Urinary bladder (tissue), 4 donors: ENCODE results near the gene GPR42. TPM values are rescaled to one million over a fixed set of nuclear protein-coding genes. Genes with fewer than 3 reads are reported as not detected.

Experiments
- DNase-seq: peaks from one replicate; pipeline ENCODE4 v3.0.0-alpha.2; 2015; ENCODE audit errors: extremely low spot score
- H3K27ac ChIP-seq: one replicate; pipeline ENCODE4 v1.5.1; 2013; ENCODE audit warnings: low read depth, mild to moderate bottlenecking, moderate library complexity
- H3K36me3 ChIP-seq: one replicate; pipeline ENCODE4 v1.6.1; 2013; ENCODE audit warnings: mild to moderate bottlenecking, moderate library complexity; ENCODE audit not compliant: insufficient read depth
- H3K4me1 ChIP-seq: one replicate; pipeline ENCODE4 v1.6.1; 2013; ENCODE audit warnings: mild to moderate bottlenecking, moderate library complexity; ENCODE audit not compliant: insufficient read depth
- H3K4me3 ChIP-seq: one replicate; pipeline ENCODE4 v1.5.1; 2013; ENCODE audit warnings: low read depth, low read length
- WGBS: extraction: QIAGEN DNeasy Blood & Tissue Kit; methylation state at CpG from one replicate; pipeline ENCODE4 v1.1.7; 2013; 5-methylcytosine and 5-hydroxymethylcytosine counted together
- polyA plus RNA-seq: library from polyadenylated mRNA; stranded (reverse); fragments of 200-250 nt; gene quantifications from one replicate; pipeline ENCODE4 v1.2.3, GENCODE V29; 2013
- total RNA-seq: library from RNA; depleted of rRNA; stranded (reverse); fragments of >200 nt; gene quantifications from one replicate; pipeline ENCODE4 v1.2.3, GENCODE V29; 2014
- donor health status: healthy with polysubstance abuse.
- donor health status: healthy.

GPR42 gene
- total and polyA plus RNA-seq, 2 donors, result 0.14 TPM; not detected in 1

GRCh38 chr19:35381926-35382325 is 11.1 kb downstream of the GPR42 start:
- no peaks in the 10 kb centered on the region for H3K4me1 ChIP-seq
- 92% methylated on average over 6 of the region's 6 CpGs for WGBS
- no peak overlapping the region for H3K27ac ChIP-seq
- H3K36me3 ChIP-seq, result no peaks in the 10 kb centered on the region
- H3K4me3 ChIP-seq, result no peak overlapping the region
- no peak for DNase-seq

DNA sequence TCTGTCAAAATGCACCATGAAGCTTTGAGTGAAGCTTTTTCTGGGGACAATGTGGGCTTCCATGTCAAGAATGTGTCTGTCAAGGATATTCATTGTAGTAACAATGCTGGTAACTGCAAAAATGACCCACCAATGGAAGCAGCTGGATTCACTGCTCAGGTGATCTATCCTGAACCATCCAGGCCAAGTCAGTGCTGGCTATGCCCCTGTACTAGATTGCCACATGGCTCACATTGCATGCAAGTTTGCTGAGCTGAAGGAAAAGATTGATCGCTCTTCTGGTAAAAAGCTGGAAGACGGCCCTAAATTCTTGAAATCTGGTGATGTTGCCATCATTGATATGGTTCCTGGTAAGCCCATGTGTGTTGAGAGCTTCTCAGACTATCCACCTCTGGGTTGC is 12.7 kb downstream of the GPR42 start:
- Histone ChIP-seq H3K4me3 (no peak overlapping the region), H3K36me3 (no peaks in the 10 kb centered on the region), H3K4me1 (no peaks in the 10 kb centered on the region), H3K27ac (no peak overlapping the region)
- WGBS, result 95% methylated on average over 2 of the region's 2 CpGs
- DNase-seq, result no peak

DNA sequence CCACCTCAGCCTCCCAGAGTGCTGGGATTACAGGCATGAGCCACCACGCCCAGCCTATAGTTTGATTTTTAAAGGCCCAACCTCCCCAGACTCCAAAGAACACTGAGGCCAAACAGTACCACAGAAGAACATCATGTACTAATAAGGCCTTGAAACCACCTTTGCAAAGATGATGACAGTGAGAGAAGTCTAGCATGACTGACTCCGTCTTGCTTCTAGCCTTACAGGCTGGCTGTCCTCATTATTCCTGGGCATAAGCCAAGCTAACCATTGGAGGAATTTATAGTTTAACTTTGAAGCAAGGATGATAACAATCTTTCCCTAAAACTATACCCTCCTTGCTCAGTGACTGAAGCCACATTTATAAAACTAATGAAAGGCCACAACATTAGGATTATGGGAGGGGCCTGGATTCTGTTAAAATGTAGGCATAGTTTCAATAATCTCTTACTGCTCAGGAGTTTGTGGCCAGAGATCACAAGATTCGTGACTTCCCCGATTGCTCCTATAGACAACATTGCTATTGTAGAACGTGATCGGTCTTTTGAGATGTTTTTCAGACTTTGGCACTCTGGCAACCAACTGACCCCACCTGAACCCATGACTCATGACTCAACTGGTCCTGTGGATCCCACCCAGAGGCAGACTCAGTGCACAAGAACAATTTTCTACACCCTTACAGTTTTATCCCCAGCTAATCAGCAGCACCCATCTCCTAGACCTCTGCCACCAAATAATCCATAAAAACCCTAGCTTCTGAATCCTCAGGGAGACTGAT is 17.6 kb downstream of the GPR42 start:
- H3K27ac ChIP-seq, result no peak overlapping the region
- no peak for DNase-seq
- 53% methylated on average over 6 of the region's 6 CpGs for WGBS
- no peaks in the 10 kb centered on the region for H3K4me1 ChIP-seq
- H3K36me3 ChIP-seq, result no peaks in the 10 kb centered on the region
- H3K4me3 ChIP-seq, result no peak overlapping the region

- Histone ChIP-seq H3K36me3 (no peaks in the 10 kb centered on the region), H3K27ac (no peak overlapping the region), H3K4me3 (no peak overlapping the region), H3K4me1 (no peaks in the 10 kb centered on the region)
- 78% methylated on average over 6 of the region's 6 CpGs for WGBS
- no peak for DNase-seq
These were observed 18.5 kb downstream of the GPR42 start for GRCh38 chr19:35389192-35389861.

DNA sequence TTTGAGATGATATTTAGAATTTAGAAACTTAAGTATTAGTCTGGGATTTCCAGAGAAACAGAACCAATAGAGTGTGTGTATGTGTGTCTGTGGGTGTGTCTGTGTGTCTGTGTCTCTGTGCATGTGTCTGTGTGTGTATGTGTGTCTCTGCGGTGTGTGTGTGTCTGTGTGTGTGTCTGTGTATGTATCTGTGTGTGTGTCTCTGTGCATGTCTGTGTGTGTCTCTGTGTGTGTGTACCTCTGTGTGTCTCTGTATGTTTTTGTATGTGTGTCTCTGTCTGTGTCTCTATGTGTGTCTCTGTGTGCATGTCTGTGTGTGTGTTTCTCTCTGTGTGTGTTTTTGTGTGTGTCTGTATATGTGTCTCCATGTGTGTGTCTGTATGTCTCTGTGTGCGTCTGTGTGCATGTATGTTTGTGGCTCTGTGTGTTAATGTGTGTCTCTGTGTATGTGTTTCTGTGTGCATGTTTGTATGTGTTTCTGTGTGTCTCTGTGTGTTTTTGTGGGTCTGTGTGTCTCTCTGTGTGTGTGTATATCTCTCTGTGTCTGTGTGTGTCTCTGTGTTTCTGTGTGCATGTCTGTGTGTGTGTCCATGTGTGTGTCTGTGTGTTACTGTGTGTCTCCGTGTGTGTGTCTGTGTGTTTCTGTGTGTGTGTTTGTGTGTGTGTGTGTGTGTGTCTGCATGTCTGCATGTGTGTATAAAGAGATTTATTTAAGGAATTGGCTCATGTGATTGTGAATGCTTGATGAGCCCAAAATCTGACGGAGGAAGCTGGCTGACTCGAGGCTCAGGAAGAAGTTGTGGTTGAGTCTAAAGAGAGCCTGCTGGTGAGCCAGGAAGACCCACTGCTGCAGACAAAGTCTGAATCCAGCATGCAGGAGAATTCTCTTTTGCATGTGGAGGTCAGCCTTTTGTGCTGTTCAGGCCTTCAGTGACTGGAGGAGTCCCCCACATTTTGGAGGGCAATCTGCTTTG is 22.2 kb downstream of the GPR42 start:
- H3K4me1 ChIP-seq, result no peaks in the 10 kb centered on the region
- no peak overlapping the region for H3K4me3 ChIP-seq
- no peak overlapping the region for H3K27ac ChIP-seq
- WGBS, result 70% methylated on average over 5 of the region's 5 CpGs
- H3K36me3 ChIP-seq, result no peaks in the 10 kb centered on the region
- DNase-seq, result no peak

DNA sequence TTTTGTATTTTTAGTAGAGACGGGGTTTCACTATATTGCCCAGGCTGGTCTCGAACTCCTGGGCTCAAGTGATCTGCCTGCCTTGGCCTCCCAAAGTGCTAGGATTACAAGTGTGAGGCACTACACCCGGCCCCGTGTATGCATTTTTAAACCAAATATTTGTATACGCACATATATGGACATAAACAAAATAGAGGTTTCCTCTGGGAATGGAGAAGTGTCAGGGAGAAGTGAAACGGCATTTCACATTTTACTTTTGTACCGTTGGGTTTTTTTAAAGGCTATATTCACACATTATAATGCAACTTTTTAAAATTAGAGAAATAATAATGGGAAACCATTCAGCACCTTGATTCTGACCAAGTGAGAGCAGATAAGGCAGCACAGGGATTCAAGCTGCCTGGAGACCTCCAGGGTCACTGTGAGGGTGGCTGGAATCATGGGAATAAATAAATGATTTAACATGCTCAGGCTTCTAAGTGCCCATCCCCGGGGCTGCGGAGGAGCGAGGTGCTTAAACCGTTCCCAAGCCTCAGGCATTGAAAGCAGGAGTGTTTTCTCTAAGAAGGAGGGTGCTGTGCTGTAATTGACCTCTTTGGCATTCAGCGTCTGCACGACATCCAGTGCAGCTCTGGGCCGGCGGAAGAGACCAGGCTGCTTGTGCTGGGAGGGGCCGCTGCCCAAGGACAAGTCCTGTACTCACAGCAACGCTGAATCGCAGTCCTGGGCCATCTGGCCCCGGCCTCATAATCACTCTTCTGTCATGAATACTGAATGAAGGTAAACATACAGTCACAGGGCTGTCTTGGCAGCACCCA is 24.7 kb downstream of the GPR42 start:
- H3K27ac ChIP-seq, result no peak overlapping the region
- 42% methylated on average over 19 of the region's 19 CpGs for WGBS
- H3K4me3 ChIP-seq, result no peak overlapping the region
- no peak for DNase-seq
- no peaks in the 10 kb centered on the region for H3K4me1 ChIP-seq
- H3K36me3 ChIP-seq, result no peaks in the 10 kb centered on the region

DNA sequence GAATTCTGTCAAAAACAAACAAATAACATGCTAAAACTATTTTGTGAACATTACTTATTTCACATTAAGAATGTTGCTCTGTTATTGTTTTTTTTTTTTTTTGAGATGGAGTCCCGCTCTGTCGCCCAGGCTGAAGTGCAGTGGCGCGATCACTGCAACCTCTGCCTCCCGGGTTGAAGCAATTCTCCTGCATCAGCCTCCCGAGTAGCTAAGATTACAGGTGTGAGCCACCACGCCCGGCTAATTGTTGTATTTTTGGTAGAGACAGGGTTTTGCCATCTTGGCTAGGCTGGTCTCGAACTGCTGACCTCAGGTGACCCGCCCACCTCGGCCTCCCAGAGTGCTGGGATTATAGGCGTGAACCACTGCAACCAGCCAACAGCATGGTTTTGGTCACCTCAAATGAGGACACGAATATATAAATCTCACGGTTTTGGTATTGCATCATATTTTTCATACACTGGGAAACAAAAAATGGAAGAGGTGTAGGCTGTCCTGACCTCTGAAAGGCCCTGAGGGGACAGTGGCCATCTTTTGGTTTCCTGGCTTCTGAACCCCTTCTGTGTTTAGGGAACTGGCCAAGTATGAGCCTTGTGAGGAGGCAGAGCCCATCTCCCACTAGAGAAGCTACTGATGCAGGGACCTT is 25.5 kb downstream of the GPR42 start:
- DNase-seq, result no peak
- no peaks in the 10 kb centered on the region for H3K4me1 ChIP-seq
- no peak overlapping the region for H3K4me3 ChIP-seq
- 94% methylated on average over 14 of the region's 14 CpGs for WGBS
- H3K27ac ChIP-seq, result no peak overlapping the region
- H3K36me3 ChIP-seq, result no peaks in the 10 kb centered on the region

DNA sequence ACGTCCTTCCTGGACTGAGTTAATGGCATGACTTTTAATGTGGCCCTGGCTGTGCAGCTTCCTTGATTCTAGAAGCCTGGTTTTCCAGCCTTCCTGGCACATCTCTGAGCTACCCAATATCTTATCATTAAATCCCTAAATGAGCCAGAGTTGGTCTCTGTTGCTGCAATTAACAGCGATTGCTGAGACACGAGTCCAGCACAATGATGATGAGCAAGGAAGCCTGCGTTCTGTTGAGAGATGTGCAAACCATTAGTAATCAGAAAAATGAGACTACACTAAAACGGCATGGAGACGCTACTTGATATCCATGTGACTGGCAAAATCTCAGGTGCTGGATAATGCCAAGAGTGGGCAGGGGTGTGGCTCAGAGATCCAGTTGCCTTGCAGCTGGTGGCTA is 26.2 kb downstream of the GPR42 start:
- DNase-seq, result no peak
- H3K36me3 ChIP-seq, result no peaks in the 10 kb centered on the region
- H3K4me1 ChIP-seq, result no peaks in the 10 kb centered on the region
- WGBS, result 82% methylated on average over 6 of the region's 6 CpGs
- H3K4me3 ChIP-seq, result no peak overlapping the region
- H3K27ac ChIP-seq, result no peak overlapping the region

- DNase-seq, result no peak
- Histone ChIP-seq H3K27ac (no peak overlapping the region), H3K4me3 (no peak overlapping the region), H3K36me3 (no peaks in the 10 kb centered on the region), H3K4me1 (no peaks in the 10 kb centered on the region)
- 92% methylated on average over 12 of the region's 12 CpGs for WGBS
These were observed 27.7 kb downstream of the GPR42 start for GRCh38 chr19:35398570-35398969.

GRCh38 chr19:35399231-35399630 is 28.4 kb downstream of the GPR42 start:
- Histone ChIP-seq H3K36me3 (no peaks in the 10 kb centered on the region), H3K27ac (no peak overlapping the region), H3K4me1 (no peaks in the 10 kb centered on the region), H3K4me3 (no peak overlapping the region)
- 73% methylated on average over 4 of the region's 4 CpGs for WGBS
- no peak for DNase-seq

- no peaks in the 10 kb centered on the region for H3K36me3 ChIP-seq
- WGBS, result 82% methylated on average over 10 of the region's 10 CpGs
- H3K4me3 ChIP-seq, result no peak overlapping the region
- DNase-seq, result no peak
- H3K27ac ChIP-seq, result no peak overlapping the region
- H3K4me1 ChIP-seq, result no peaks in the 10 kb centered on the region
These were observed 29.3 kb downstream of the GPR42 start for GRCh38 chr19:35399948-35400772.

DNA sequence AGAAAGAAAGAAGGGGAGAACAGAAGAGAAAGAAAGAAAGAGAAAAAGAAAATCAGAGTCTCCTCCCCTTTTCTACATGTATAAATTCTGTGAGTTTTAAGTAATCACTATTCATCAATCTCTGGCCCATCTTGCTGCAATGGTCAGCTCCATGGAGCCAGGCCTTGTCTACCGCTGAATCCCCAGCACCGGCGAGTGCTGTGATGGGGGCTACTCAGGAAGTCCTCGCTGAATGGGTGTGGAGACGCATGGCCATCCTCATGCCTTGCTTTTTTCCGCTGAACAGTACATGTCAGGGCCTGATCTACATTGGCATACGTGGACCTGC is 29.9 kb downstream of the GPR42 start:
- DNase-seq, result no peak
- no peaks in the 10 kb centered on the region for H3K36me3 ChIP-seq
- no peak overlapping the region for H3K27ac ChIP-seq
- no peak overlapping the region for H3K4me3 ChIP-seq
- WGBS, result 93% methylated on average over 7 of the region's 7 CpGs
- H3K4me1 ChIP-seq, result no peaks in the 10 kb centered on the region
